KOPT-K1 (cell line): ENCODE results near the gene UGT2A1.

ENCODE experiments used
- H3K27ac ChIP-seq: fragments of 200-600 bp; sonication (generic); 2 replicates; pipeline ENCODE4 v1.5.1; 2016; ENCODE audit warnings: antibody characterized with exemption, mild to moderate bottlenecking, low read depth, low read length; ENCODE audit not compliant: poor library complexity, severe bottlenecking
- H3K36me3 ChIP-seq: fragments of 200-600 bp; sonication (generic); 2 replicates; pipeline ENCODE4 v1.5.1; 2017; ENCODE audit warnings: antibody characterized with exemption, mild to moderate bottlenecking, low read length, moderate library complexity; ENCODE audit not compliant: insufficient read depth
- H3K9me3 ChIP-seq: fragments of 200-600 bp; sonication (generic); 2 replicates; pipeline ENCODE4 v1.5.1; 2017; ENCODE audit warnings: antibody characterized with exemption, low read length, mild to moderate bottlenecking; ENCODE audit not compliant: insufficient read depth, poor library complexity, severe bottlenecking

Gene UGT2A1

GRCh38 chr4:69639542-69639941 is 13.5 kb downstream of the UGT2A1 start, which contains the start of gene UGT2A2:
UGT2A2 (minus strand) TSS chr4:69639642; CDS start chr4:69639640, 2 bp downstream.
- Histone ChIP-seq H3K27ac (no peak within 1 kb of the TSS), H3K36me3 (no peaks in the 10 kb centered on the region), H3K9me3 (no peaks in the 10 kb centered on the region)

- Histone ChIP-seq H3K9me3 (no peaks in the 10 kb centered on the region), H3K27ac (no peak overlapping the region), H3K36me3 (no peaks in the 10 kb centered on the region)
Measured at GRCh38 chr4:69617083-69617694, 35.9 kb downstream of the UGT2A1 start.

GRCh38 chr4:69610484-69610883 is 42.6 kb downstream of the UGT2A1 start:
- Histone ChIP-seq H3K9me3 (no peaks in the 10 kb centered on the region), H3K27ac (no peak overlapping the region), H3K36me3 (no peaks in the 10 kb centered on the region)

- H3K9me3 ChIP-seq: no peaks in the 10 kb centered on the region
Measured at GRCh38 chr4:69601065-69601464, 52.0 kb downstream of the UGT2A1 start.

GRCh38 chr4:69600013-69600412 is 53.0 kb downstream of the UGT2A1 start:
- Histone ChIP-seq H3K27ac (no peak overlapping the region), H3K9me3 (no peaks in the 10 kb centered on the region), H3K36me3 (no peaks in the 10 kb centered on the region)

More at GRCh38 chr4:69601065-69601464, 52.0 kb downstream of the UGT2A1 start:
- no peak overlapping the region for H3K27ac ChIP-seq
- H3K36me3 ChIP-seq: no peaks in the 10 kb centered on the region

GRCh38 chr4:69594382-69594781 is 58.7 kb downstream of the UGT2A1 start:
- no peaks in the 10 kb centered on the region for H3K36me3 ChIP-seq
- no peaks in the 10 kb centered on the region for H3K9me3 ChIP-seq
- H3K27ac ChIP-seq: no peak overlapping the region

GRCh38 chr4:69591364-69591763 is 61.7 kb downstream of the UGT2A1 start:
- Histone ChIP-seq H3K36me3 (no peaks in the 10 kb centered on the region), H3K27ac (no peak overlapping the region), H3K9me3 (no peaks in the 10 kb centered on the region)

GRCh38 chr4:69589884-69590283 is 63.2 kb downstream of the UGT2A1 start:
- Histone ChIP-seq H3K9me3 (no peaks in the 10 kb centered on the region), H3K27ac (no peak overlapping the region), H3K36me3 (no peaks in the 10 kb centered on the region)

GRCh38 chr4:69584135-69584534 is 68.9 kb downstream of the UGT2A1 start:
- Histone ChIP-seq H3K9me3 (no peaks in the 10 kb centered on the region), H3K27ac (no peak overlapping the region), H3K36me3 (no peaks in the 10 kb centered on the region)

GRCh38 chr4:69583543-69583942 is 69.5 kb downstream of the UGT2A1 start:
- H3K9me3 ChIP-seq: no peaks in the 10 kb centered on the region
- H3K36me3 ChIP-seq: no peaks in the 10 kb centered on the region
- no peak overlapping the region for H3K27ac ChIP-seq

GRCh38 chr4:69577245-69577644 is 75.8 kb downstream of the UGT2A1 start:
- H3K27ac ChIP-seq: no peak overlapping the region
- H3K9me3 ChIP-seq: no peaks in the 10 kb centered on the region
- H3K36me3 ChIP-seq: no peaks in the 10 kb centered on the region

GRCh38 chr4:69576251-69576877 is 76.7 kb downstream of the UGT2A1 start:
- Histone ChIP-seq H3K36me3 (no peaks in the 10 kb centered on the region), H3K27ac (no peak overlapping the region), H3K9me3 (no peaks in the 10 kb centered on the region)

GRCh38 chr4:69568787-69569186 is 84.3 kb downstream of the UGT2A1 start:
- H3K36me3 ChIP-seq: no peaks in the 10 kb centered on the region
- H3K27ac ChIP-seq: no peak overlapping the region
- no peaks in the 10 kb centered on the region for H3K9me3 ChIP-seq

- H3K9me3 ChIP-seq: no peaks in the 10 kb centered on the region
- no peaks in the 10 kb centered on the region for H3K36me3 ChIP-seq
- no peak overlapping the region for H3K27ac ChIP-seq
Measured at GRCh38 chr4:69563424-69563823, 89.6 kb downstream of the UGT2A1 start.

- no peaks in the 10 kb centered on the region for H3K36me3 ChIP-seq
Measured at GRCh38 chr4:69549651-69550050, 103.4 kb downstream of the UGT2A1 start.

GRCh38 chr4:69546134-69546765 is 106.8 kb downstream of the UGT2A1 start:
- no peaks in the 10 kb centered on the region for H3K9me3 ChIP-seq
- H3K36me3 ChIP-seq: no peaks in the 10 kb centered on the region

More at GRCh38 chr4:69549651-69550050, 103.4 kb downstream of the UGT2A1 start:
- Histone ChIP-seq H3K9me3 (no peaks in the 10 kb centered on the region), H3K27ac (no peak overlapping the region)

More at GRCh38 chr4:69546134-69546765, 106.8 kb downstream of the UGT2A1 start:
- H3K27ac ChIP-seq: no peak overlapping the region
